GM23338 (cell line): ENCODE results near the gene TMEM63A. TPM values are rescaled to one million over a fixed set of nuclear protein-coding genes. Genes with fewer than 3 reads are reported as not detected.

Experiments
- ATAC-seq: fragments of 200-7000 bp; cut with Tn5 transposase; 3 replicates; pipeline ENCODE4 v1.9.1; 2020
- DNase-seq: peaks from one replicate; pipeline ENCODE4 v3.0.0-alpha.2; 2015; ENCODE audit warnings: low spot score
- H2AFZ ChIP-seq: fragments of 200-600 bp; sonication (generic); 2 replicates; pipeline ENCODE4 v1.8.0; 2016; ENCODE audit warnings: antibody characterized with exemption, mild to moderate bottlenecking, moderate library complexity
- H3F3A ChIP-seq: fragments of 200-600 bp; sonication (generic); replicated peaks from 2 replicates; pipeline ENCODE4 v1.8.0; 2017; ENCODE audit warnings: antibody characterized with exemption, mixed run types, low read depth
- H3K27ac ChIP-seq: fragments of 200-600 bp; sonication (generic); 2 replicates; pipeline ENCODE4 v1.6.1; 2016; ENCODE audit warnings: low read depth
- H3K27me3 ChIP-seq: fragments of 200-600 bp; sonication (generic); 2 replicates; pipeline ENCODE4 v1.8.0; 2016; ENCODE audit warnings: mild to moderate bottlenecking, mixed run types, moderate library complexity; ENCODE audit not compliant: insufficient read depth
- H3K36me3 ChIP-seq: fragments of 200-600 bp; sonication (generic); 2 replicates; pipeline ENCODE4 v1.8.0; 2016; ENCODE audit warnings: mild to moderate bottlenecking; ENCODE audit not compliant: insufficient read depth
- H3K4me1 ChIP-seq: fragments of 200-600 bp; sonication (generic); 2 replicates; pipeline ENCODE4 v1.8.0; 2016; ENCODE audit warnings: mild to moderate bottlenecking, moderate library complexity; ENCODE audit not compliant: insufficient read depth
- H3K4me2 ChIP-seq: fragments of 200-600 bp; sonication (generic); 2 replicates; pipeline ENCODE4 v1.7.1; 2017; ENCODE audit warnings: mixed run types
- H3K4me3 ChIP-seq: fragments of 200-600 bp; sonication (generic); 2 replicates; pipeline ENCODE4 v1.6.1; 2016; ENCODE audit warnings: mixed run types
- H3K79me2 ChIP-seq: fragments of 200-600 bp; sonication (generic); replicated peaks from 2 replicates; pipeline ENCODE4 v1.8.0; 2017; ENCODE audit warnings: mild to moderate bottlenecking; ENCODE audit not compliant: insufficient read depth
- H3K9me2 ChIP-seq: fragments of 200-600 bp; sonication (generic); 2 replicates; pipeline ENCODE4 v1.8.0; 2017; ENCODE audit not compliant: insufficient read depth
- H4K20me1 ChIP-seq: fragments of 200-600 bp; sonication (generic); replicated peaks from 2 replicates; pipeline ENCODE4 v1.8.0; 2017; ENCODE audit warnings: mild to moderate bottlenecking; ENCODE audit not compliant: insufficient read depth
- H3K27ac Mint-ChIP-seq: 2 replicates; pipeline ENCODE4 v1.8.0; 2020; ENCODE audit warnings: inconsistent platforms, mild to moderate bottlenecking, moderate library complexity, mixed read lengths
- H3K27me3 Mint-ChIP-seq: 3 replicates; pipeline ENCODE4 v1.8.0; 2022; ENCODE audit warnings: low read depth, mild to moderate bottlenecking, moderate library complexity, mixed read lengths, inconsistent platforms; ENCODE audit not compliant: insufficient read depth, poor library complexity
- H3K36me3 Mint-ChIP-seq: 3 replicates; pipeline ENCODE4 v1.8.0; 2021; ENCODE audit warnings: low read depth, mild to moderate bottlenecking, inconsistent platforms, moderate library complexity, mixed read lengths
- H3K4me1 Mint-ChIP-seq: 3 replicates; pipeline ENCODE4 v1.8.0; 2020; ENCODE audit warnings: mild to moderate bottlenecking, inconsistent platforms, mixed read lengths
- H3K4me3 Mint-ChIP-seq: 3 replicates; pipeline ENCODE4 v1.8.0; 2021; ENCODE audit warnings: moderate library complexity, mild to moderate bottlenecking, inconsistent platforms, mixed read lengths
- H3K9me3 Mint-ChIP-seq: 3 replicates; pipeline ENCODE4 v1.8.0; 2020; ENCODE audit warnings: moderate library complexity, mild to moderate bottlenecking, inconsistent platforms, mixed read lengths
- CREB1 ChIP-seq: fragments of 250-450 bp; sonication (Bioruptor Pico); IDR thresholded peaks from 2 replicates; pipeline ENCODE4 v1.5.0; 2020; ENCODE audit warnings: low read depth, mild to moderate bottlenecking, moderate library complexity
- ETS1 ChIP-seq: IDR thresholded peaks from 2 replicates; pipeline ENCODE4 v1.6.1; 2016; ENCODE audit warnings: antibody characterized with exemption
- EZH2 ChIP-seq: fragments of 200-600 bp; sonication (generic); IDR thresholded peaks from one replicate; pipeline ENCODE4 v1.8.0; 2017; ENCODE audit warnings: antibody characterized with exemption, mild to moderate bottlenecking, low read depth; ENCODE audit not compliant: unreplicated experiment
- EZH2phosphoT487 ChIP-seq: fragments of 200-600 bp; sonication (generic); IDR thresholded peaks from one replicate; pipeline ENCODE4 v1.8.1; 2018; ENCODE audit warnings: antibody characterized with exemption; ENCODE audit not compliant: unreplicated experiment
- JUNB ChIP-seq: IDR thresholded peaks from one replicate; pipeline ENCODE4 v1.6.1; 2016; ENCODE audit warnings: antibody characterized with exemption; ENCODE audit not compliant: unreplicated experiment
- NANOG ChIP-seq: IDR thresholded peaks from 2 replicates; pipeline ENCODE4 v1.6.1; 2016; ENCODE audit warnings: antibody characterized with exemption, borderline replicate concordance
- STAT1 ChIP-seq: IDR thresholded peaks from one replicate; pipeline ENCODE4 v1.6.1; 2016; ENCODE audit warnings: antibody characterized with exemption; ENCODE audit not compliant: unreplicated experiment
- ZNF114 ChIP-seq: fragments of 250-450 bp; sonication (Bioruptor Pico); IDR thresholded peaks from 2 replicates; pipeline ENCODE4 v1.5.0; 2020; ENCODE audit warnings: mild to moderate bottlenecking, moderate library complexity
- ZNF331 ChIP-seq: fragments of 250-450 bp; sonication (Bioruptor Pico); IDR thresholded peaks from 2 replicates; pipeline ENCODE4 v1.5.0; 2020; ENCODE audit warnings: low read depth, mild to moderate bottlenecking, moderate library complexity
- polyA plus RNA-seq: library from polyadenylated mRNA; unstranded; fragments of >200 nt; fragmentation: Nextera tagmentation; extraction: Ambion mirVana; gene quantifications from 2 replicates; pipeline ENCODE4 v1.2.1, GENCODE V29; 2016
- total RNA-seq: library from RNA; depleted of rRNA; stranded (reverse); fragments of >200 nt; shearing (Covaris generic); gene quantifications from 2 replicates; pipeline ENCODE4 v1.2.3, GENCODE V29; 2014
- TF ChIP-seq, protein P1 (sequence below): IDR thresholded peaks from one replicate; pipeline ENCODE4 v1.6.1; 2018; ENCODE audit warnings: antibody characterized with exemption; ENCODE audit not compliant: unreplicated experiment
- TF ChIP-seq, protein P2 (sequence below), 2 experiments: fragments of 200-600 bp in 1 of 2; sonication (generic) in 1 of 2; conservative IDR thresholded peaks; 2 replicates each; pipeline versions ENCODE4 v1.5.1 to v1.6.1; 2016 to 2017; ENCODE audit warnings: antibody characterized with exemption in 2 of 2, low read depth in 2 of 2, mild to moderate bottlenecking in 2 of 2, moderate library complexity in 1 of 2

The TMEM63A gene
- total and polyA plus RNA-seq, 2 experiments from 2014 or later = 31.7 to 76.9 TPM

- peak; percentile 65 for DNase-seq
- Histone ChIP-seq H3K9me2 (no peaks in the 10 kb centered on the region), H3K79me2 (peaks cover 78% of the 10 kb centered on the region), H3K4me1 (peaks cover 46% of the 10 kb centered on the region), H3K27me3 (no peaks in the 10 kb centered on the region), H2AFZ (peak overlapping the region; percentile 56; the same call in 1 of the 2 replicates), H3K4me2 (peak overlapping the region; percentile 52), H4K20me1 (no peaks in the 10 kb centered on the region; the same call in none of the 2 replicates), H3F3A (0 out of 2 replicates have a peak, but pooled peaks cover 11% of the 10 kb centered on the region), H3K36me3 (no peaks in the 10 kb centered on the region), H3K4me3 (no peak overlapping the region), H3K27ac (peak overlapping the region; percentile 87)
- no peak for TF ChIP-seq ETS1
- peak overlapping the region; percentile 96 for H3K27ac Mint-ChIP-seq
- ATAC-seq = peak; percentile 44
- no peaks in the 10 kb centered on the region for H3K9me3 Mint-ChIP-seq
- peak overlapping the region; percentile 9; the same call in 1 of the 3 replicates for H3K4me3 Mint-ChIP-seq
- H3K36me3 Mint-ChIP-seq = peaks cover 18% of the 10 kb centered on the region
- peaks cover 50% of the 10 kb centered on the region for H3K4me1 Mint-ChIP-seq
- H3K27me3 Mint-ChIP-seq = peaks cover 4% of the 10 kb centered on the region
Observed at GRCh38 chr1:225817611-225818061, 64.5 kb downstream of the TMEM63A start.

GRCh38 chr1:225816643-225817538, 65.3 kb downstream of the TMEM63A start:
- 0 out of 2 replicates have a peak, but pooled peaks cover 13% of the 10 kb centered on the region for H3F3A ChIP-seq
- Mint-ChIP-seq H3K9me3 (no peaks in the 10 kb centered on the region), H3K4me3 (no peak overlapping the region), H3K27me3 (peaks cover 4% of the 10 kb centered on the region), H3K4me1 (peaks cover 47% of the 10 kb centered on the region), H3K27ac (peak overlapping the region; percentile 96), H3K36me3 (peaks cover 13% of the 10 kb centered on the region)
- H3K4me3 ChIP-seq = no peak overlapping the region
- H3K36me3 ChIP-seq = no peaks in the 10 kb centered on the region
- no peaks in the 10 kb centered on the region; the same call in none of the 2 replicates for H4K20me1 ChIP-seq
- peak overlapping the region; percentile 52; the same call in 1 of the 2 replicates for H3K4me2 ChIP-seq
- peak overlapping the region; percentile 87 for H3K27ac ChIP-seq
- ATAC-seq (peak; percentile 39), DNase-seq (peak; percentile 35)
- H2AFZ ChIP-seq = no peak overlapping the region
- H3K79me2 ChIP-seq = peaks cover 76% of the 10 kb centered on the region
- H3K9me2 ChIP-seq = no peaks in the 10 kb centered on the region
- H3K27me3 ChIP-seq = no peaks in the 10 kb centered on the region
- H3K4me1 ChIP-seq = peaks cover 49% of the 10 kb centered on the region
- TF ChIP-seq EZH2phosphoT487 (no peak), STAT1 (no peak), NANOG (no peak), ZNF114 (CRISPR knock-in tag) (no peak), CREB1 (CRISPR knock-in tag) (no peak), JUNB (no peak), ETS1 (no peak), ZNF331 (no peak), EZH2 (no peak)
- TF ChIP-seq, protein P1, sequence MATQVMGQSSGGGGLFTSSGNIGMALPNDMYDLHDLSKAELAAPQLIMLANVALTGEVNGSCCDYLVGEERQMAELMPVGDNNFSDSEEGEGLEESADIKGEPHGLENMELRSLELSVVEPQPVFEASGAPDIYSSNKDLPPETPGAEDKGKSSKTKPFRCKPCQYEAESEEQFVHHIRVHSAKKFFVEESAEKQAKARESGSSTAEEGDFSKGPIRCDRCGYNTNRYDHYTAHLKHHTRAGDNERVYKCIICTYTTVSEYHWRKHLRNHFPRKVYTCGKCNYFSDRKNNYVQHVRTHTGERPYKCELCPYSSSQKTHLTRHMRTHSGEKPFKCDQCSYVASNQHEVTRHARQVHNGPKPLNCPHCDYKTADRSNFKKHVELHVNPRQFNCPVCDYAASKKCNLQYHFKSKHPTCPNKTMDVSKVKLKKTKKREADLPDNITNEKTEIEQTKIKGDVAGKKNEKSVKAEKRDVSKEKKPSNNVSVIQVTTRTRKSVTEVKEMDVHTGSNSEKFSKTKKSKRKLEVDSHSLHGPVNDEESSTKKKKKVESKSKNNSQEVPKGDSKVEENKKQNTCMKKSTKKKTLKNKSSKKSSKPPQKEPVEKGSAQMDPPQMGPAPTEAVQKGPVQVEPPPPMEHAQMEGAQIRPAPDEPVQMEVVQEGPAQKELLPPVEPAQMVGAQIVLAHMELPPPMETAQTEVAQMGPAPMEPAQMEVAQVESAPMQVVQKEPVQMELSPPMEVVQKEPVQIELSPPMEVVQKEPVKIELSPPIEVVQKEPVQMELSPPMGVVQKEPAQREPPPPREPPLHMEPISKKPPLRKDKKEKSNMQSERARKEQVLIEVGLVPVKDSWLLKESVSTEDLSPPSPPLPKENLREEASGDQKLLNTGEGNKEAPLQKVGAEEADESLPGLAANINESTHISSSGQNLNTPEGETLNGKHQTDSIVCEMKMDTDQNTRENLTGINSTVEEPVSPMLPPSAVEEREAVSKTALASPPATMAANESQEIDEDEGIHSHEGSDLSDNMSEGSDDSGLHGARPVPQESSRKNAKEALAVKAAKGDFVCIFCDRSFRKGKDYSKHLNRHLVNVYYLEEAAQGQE = no peak
- TF ChIP-seq, protein P2, sequence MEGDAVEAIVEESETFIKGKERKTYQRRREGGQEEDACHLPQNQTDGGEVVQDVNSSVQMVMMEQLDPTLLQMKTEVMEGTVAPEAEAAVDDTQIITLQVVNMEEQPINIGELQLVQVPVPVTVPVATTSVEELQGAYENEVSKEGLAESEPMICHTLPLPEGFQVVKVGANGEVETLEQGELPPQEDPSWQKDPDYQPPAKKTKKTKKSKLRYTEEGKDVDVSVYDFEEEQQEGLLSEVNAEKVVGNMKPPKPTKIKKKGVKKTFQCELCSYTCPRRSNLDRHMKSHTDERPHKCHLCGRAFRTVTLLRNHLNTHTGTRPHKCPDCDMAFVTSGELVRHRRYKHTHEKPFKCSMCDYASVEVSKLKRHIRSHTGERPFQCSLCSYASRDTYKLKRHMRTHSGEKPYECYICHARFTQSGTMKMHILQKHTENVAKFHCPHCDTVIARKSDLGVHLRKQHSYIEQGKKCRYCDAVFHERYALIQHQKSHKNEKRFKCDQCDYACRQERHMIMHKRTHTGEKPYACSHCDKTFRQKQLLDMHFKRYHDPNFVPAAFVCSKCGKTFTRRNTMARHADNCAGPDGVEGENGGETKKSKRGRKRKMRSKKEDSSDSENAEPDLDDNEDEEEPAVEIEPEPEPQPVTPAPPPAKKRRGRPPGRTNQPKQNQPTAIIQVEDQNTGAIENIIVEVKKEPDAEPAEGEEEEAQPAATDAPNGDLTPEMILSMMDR (conservative IDR thresholded peaks at IDR 0.05; ENCODE audit: low read depth in 2 of 2) = no peak
